HL-60/S4 treated with phorbol 12-myristate 13-acetate at 8.2 ng/mL for 4 days and 3 days (cell line): ENCODE data around the gene CHCHD1.
"Not testable (repeated sequence)": the region's sequence is repeated elsewhere in the genome, so short reads cannot be mapped to it uniquely, and the experiment has no call there.

Experiments used
- in situ Hi-C: fragments of 300-500 bp; cut with MboI; formaldehyde crosslinking; loops from 2 replicates; pipeline ENCODE4 v1.15.0; 2022; ENCODE audit warnings: low sequenced_read_pairs

Gene CHCHD1

DNA sequence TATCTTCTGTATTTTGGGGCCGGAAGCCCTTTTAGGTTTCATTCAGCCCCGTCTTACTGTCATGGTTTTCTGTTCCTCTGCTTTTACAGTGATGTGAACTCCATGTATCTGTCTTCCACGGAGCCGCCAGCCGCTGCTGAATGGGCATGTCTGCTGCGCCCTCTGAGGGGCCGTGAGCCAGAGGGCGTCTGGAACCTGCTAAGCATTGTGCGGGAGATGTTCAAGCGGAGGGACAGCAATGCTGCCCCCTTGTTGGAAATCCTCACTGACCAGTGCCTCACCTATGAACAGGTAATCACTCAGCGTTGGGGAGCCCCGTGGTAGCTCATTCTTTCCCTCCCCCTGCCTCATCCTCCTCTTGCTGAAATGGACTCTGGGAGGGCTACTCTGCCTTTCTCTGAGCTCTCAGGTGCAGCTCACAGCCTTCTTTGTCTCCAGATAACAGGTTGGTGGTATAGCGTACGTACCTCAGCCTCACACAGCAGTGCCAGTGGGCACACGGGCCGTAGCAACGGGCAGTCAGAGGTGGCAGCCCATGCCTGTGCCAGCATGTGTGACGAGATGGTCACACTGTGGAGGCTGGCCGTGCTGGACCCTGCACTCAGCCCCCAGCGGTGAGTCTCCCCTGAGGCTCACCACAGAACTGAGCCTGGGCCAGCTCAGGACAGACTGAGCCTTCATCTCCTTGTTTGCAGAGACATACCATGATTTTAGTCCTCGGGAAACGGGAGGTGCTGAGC lies 9.2 kb downstream of the CHCHD1 start:
- in situ Hi-C loops: no loop called here

DNA sequence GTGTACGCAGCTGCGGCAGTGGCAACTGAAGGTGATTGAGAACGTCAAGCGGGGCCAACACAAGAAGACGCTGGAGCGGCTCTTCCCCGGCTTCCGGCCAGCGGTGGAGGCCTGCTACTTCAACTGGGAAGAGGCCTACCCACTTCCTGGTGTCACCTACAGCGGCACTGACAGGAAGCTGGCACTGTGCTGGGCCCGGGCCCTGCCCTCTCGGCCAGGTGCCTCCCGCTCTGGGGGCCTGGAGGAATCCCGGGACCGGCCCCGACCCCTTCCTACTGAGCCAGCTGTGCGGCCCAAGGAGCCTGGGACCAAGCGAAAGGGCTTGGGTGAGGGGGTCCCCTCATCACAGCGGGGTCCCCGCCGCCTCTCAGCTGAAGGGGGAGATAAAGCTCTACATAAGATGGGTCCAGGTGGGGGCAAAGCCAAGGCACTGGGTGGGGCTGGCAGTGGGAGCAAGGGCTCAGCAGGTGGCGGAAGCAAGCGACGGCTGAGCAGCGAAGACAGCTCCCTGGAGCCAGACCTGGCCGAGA lies 10.1 kb downstream of the CHCHD1 start:
- in situ Hi-C loops: no loop called here

DNA sequence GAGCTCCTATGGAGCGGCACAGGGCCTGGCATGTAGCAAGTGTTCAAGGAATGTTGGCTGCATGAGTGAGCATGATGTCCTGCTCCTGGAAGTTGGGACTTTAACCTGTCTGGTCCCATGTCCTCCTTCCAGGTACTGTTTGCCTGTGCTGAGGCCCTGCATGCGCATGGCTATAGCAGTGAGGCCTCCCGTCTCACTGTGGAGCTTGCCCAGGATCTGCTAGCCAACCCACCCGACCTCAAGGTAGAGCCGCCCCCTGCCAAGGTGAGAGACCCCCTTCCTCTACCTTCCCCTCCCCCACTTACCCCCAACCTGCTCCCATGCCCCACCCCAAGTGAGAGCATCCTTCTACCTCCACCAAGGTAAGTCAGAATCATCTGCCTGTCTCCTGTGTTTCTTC lies 11.6 kb downstream of the CHCHD1 start:
- in situ Hi-C loops: no loop called here

DNA sequence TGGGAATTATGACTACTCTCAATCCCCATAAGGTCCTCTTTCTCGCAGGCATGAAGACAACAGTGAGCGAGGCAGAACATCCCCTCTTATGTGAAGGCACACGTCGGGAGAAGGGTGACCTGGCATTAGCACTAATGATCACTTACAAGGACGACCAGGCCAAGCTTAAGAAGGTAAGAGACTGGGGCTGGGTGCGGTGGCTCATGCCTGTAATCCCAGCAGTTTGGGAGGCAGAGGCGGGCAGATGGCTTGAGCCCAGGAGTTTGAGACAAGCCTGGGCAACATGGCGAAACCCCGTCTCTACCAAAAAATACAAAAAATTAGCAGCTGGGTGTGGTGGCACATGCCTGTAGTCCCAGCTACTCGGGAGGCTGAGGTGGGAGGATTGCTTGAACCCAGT lies 13.6 kb downstream of the CHCHD1 start:
- in situ Hi-C loops: not testable (repeated sequence)

DNA sequence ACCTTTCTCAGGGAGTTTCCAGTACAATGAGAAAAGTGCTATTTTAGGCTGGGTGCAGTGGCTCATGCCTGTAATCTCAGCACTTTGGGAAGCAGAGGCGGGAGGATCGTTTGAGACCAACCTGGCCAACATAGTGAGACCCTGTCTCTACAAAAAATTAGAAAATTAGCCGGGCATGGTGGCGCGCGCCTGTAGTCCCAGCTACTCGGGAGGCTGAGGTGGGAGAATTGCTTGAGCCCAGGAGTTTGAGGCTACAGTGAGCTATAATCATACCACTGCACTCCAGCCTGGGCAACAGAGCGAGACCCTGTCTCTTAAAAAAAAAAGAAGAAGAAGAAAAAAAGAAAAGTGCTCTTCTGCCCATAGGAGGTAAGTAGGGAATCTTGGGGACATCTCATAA lies 14.2 kb downstream of the CHCHD1 start:
- in situ Hi-C loops: not testable (repeated sequence)

DNA sequence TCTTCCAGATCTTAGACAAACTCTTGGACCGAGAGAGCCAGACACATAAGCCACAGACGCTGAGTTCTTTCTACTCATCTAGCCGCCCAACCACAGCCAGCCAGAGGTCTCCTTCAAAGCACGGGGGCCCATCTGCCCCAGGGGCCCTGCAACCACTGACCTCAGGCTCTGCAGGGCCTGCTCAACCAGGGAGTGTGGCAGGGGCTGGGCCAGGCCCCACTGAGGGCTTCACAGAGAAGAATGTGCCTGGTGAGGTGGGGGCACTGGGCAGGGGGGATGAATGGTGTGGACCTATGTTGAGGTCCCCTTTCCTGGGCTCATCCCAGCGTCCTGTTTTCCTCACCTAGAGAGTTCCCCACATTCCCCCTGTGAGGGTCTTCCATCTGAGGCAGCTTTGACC lies 14.9 kb downstream of the CHCHD1 start:
- in situ Hi-C loops: no loop called here

DNA sequence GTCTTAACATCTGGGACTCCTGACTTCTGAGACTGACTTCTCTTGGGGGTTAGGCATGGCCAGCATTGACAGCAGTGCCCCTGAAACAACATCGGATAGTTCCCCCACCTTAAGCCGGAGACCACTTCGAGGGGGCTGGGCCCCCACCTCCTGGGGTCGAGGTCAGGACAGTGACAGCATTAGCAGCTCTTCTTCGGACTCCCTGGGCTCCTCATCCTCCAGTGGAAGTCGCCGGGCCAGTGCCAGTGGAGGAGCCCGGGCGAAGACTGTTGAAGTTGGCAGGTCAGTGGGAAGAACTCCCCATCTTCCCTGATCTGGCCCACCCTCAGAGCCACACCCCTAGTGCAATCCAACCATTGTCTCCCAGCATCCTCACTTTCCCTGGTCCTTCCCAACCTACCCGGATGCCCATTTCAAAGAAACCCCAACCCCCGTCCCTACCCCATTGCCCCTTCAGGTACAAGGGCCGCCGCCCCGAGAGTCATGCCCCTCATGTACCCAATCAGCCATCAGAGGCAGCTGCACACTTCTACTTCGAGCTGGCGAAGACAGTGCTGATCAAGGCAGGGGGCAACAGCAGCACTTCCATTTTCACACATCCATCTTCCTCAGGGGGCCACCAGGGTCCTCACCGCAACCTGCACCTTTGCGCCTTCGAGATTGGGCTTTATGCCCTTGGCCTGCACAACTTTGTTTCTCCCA lies 15.6 kb downstream of the CHCHD1 start:
- in situ Hi-C loops: no loop called here

DNA sequence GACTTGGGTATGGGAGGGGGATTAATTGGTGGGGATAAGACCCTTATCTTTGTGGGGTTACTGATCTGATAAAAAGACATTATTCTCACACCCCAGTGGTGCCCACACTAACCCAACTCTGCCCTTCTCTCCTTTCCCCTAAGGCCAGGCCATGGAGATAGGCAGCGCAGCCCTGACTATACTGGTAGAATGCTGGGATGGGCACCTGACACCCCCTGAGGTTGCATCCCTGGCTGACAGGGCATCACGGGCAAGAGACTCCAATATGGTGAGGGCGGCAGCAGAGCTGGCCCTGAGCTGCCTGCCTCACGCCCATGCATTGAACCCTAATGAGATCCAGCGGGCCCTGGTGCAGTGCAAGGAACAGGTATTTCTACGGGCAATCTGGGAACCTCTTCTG lies 16.2 kb downstream of the CHCHD1 start:
- in situ Hi-C loops: no loop called here

DNA sequence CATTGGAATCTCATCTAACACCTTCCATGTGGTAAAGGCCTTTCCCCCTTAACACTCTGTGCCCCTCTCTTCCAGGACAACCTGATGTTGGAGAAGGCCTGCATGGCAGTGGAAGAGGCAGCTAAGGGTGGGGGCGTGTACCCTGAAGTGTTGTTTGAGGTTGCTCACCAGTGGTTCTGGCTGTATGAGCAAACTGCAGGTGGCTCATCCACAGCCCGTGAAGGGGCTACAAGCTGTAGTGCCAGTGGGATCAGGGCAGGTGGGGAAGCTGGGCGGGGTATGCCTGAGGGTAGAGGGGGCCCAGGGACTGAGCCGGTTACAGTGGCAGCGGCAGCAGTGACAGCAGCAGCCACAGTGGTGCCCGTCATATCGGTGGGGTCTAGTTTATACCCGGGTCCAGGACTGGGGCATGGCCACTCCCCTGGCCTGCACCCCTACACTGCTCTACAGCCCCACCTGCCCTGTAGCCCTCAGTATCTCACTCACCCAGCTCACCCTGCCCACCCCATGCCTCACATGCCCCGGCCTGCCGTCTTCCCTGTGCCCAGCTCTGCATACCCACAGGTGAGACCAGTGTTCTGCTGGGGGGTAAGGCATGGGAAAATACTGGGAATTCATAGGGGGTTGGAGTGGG lies 17.2 kb downstream of the CHCHD1 start:
- in situ Hi-C loops: no loop called here

DNA sequence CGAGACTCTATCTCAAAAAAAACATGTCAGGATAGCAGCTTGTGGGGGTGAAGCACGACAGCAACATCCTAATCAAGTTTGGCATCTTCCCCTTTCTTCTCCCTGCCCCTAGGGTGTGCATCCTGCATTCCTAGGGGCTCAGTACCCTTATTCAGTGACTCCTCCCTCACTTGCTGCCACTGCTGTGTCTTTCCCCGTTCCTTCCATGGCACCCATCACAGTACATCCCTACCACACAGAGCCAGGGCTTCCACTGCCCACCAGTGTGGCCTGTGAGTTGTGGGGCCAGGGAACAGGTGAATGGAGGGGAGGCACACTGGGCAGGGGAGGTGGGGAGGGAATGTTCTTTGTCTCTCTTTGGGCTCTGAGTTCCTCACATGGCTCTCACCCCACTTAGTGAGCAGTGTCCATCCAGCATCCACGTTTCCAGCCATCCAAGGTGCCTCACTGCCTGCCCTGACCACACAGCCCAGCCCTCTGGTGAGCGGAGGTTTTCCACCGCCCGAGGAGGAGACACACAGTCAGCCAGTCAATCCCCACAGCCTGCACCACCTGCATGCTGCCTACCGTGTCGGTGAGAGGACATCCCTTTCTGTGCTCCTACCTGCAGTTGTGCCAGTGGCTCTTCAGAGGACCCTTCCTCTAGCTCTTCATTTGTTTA lies 18.2 kb downstream of the CHCHD1 start:
- in situ Hi-C loops: no loop called here

DNA sequence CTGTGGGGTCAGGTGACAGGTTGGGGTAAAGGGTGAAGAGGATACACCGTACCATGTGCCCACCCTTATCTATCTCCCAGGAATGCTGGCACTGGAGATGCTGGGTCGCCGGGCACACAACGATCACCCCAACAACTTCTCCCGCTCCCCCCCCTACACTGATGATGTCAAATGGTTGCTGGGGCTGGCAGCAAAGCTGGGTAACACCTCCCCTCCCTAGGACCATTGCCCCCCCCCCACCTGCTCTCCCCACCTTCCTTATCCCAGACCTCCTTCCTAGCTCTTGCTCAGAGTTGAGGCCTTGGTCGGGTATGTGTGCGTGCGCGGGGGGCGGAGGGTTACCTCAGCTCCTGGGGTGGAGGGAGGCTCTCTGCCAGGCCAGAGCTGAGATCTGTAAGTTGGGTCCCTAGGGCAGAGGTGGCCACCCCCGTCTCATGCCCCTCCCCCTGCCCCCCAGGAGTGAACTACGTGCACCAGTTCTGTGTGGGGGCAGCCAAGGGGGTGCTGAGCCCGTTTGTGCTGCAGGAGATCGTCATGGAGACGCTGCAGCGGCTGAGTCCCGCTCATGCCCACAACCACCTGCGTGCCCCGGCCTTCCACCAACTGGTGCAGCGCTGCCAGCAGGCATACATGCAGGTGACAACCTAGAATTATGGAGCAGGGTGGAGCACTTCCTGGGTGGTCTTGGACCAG lies 18.9 kb downstream of the CHCHD1 start:
- in situ Hi-C loops: no loop called here

DNA sequence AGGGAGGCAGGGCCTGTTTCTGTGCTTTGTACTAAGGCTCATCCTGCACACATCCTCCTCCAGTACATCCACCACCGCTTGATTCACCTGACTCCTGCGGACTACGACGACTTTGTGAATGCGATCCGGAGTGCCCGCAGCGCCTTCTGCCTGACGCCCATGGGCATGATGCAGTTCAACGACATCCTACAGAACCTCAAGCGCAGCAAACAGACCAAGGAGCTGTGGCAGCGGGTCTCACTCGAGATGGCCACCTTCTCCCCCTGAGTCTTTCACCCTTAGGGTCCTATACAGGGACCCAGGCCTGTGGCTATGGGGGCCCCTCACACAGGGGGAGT lies 19.4 kb downstream of the CHCHD1 start:
- in situ Hi-C loops: no loop called here

DNA sequence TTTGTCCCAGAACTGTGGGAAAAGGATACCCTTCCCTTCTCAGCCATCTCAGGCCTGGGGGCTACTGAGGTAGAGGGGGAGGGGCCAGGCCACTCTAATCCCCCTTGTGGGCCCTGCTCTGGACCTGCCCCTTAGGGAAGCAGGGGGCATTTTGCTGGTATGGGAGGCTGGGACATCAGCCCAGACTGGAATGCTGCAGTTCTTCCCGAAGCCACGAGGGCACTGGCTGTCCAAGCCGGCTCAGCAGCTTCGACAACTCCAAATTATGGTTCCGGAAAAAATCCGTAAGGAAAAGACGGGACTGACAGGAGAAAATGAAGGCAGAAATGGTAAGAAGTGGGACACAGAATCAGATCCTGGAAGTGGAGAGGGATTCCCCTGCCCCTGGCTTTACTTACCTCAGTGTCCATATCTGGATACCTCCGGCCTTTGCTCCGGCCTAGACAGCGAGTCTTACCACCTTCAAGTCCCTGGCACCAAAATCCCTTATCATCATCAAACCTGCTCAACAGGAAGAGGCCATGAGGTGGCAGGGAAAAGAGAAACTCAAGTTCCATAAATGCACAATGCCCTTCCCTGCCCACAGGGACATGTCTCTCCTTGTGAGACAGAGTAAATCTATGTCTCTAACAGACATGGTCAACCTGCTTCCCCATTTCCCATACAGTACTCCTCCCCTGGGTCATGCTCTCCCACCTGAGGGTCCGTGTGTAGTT lies 20.6 kb downstream of the CHCHD1 start:
- in situ Hi-C loops: no loop called here

DNA sequence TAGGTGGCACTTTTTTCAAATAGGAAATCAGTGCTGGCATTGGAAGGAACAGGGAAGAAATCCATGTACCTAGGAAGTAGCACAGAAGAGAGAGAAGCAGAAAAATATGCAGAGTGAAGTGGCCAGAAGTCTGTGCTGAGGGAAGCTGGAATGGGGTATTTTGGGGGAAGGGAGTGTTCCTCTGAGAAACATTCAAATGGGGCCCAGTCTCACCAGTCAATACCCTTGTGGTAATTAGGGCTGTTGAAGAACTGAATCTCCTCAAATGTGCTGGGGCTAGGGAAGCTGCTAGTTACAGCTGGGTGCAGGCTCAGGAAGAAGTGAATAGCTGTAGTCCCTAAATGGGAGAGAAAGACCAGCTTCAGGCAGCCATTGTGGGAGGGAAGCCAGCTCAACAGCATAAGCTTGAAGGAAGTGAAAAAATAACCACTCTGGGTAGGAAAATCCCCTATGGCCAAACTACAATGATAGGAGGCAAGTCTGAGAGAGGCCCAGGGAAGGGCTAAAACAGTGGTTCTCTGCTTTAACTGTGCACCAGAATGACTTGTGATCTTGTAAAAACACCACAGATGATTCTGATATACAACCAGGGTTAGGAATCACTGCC lies 21.9 kb downstream of the CHCHD1 start:
- in situ Hi-C loops: no loop called here

DNA sequence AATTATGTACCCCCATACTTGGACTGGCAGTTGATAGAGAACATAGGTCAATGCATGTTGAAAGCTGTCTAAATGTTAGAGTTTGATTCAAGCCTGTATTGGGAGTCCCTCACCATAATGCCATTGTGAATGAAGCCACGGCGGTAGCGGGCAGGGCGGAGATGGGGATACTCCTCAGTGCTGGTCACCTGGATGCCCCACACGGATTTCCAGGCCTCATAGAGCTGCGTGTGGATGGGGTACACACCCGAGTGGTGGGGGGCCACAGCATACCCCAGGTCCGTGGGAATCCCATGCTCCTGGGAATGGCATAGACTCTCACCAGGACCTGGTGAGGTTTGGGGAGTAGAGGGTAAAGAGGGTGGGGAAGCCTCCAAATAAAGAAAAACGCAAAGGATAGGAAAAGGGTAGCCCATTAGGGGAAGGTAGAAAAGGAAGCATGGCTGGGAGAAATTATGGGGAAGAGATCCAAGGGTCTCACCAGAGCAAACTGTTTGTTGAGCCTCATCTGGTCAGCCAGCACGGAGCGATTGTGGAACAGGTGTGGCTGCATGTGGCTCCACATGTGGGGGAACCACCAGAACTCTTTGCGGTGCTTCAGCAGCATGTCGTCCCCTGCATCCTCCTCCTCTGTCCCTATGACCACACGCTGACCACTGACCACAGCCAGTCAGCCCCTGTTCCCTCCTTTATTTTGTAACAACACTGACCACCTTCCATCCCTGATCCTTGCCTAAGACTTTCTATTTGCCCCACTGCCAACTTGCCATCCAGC lies 24.5 kb downstream of the CHCHD1 start:
- in situ Hi-C loops: no loop called here

DNA sequence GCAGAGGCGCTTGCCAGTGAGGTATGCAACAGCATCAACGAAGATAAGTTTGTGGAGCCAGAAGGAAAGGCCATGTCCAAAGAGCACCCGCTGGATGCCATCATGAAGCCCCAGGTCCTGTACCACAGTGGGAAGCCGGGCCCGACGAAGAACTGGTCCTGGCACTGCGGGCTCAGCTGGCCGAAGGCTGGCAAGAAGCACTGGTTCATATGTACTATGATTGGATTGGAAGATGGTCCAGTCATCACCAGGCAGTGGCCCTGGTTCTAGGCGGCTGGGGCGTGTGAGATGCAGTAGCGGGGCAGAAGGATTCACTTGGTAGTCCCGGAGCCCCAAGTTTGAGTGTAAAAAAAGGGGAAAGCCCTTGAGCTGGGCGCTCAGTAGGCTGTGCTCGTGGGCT lies 25.6 kb downstream of the CHCHD1 start:
- in situ Hi-C loops: no loop called here

DNA sequence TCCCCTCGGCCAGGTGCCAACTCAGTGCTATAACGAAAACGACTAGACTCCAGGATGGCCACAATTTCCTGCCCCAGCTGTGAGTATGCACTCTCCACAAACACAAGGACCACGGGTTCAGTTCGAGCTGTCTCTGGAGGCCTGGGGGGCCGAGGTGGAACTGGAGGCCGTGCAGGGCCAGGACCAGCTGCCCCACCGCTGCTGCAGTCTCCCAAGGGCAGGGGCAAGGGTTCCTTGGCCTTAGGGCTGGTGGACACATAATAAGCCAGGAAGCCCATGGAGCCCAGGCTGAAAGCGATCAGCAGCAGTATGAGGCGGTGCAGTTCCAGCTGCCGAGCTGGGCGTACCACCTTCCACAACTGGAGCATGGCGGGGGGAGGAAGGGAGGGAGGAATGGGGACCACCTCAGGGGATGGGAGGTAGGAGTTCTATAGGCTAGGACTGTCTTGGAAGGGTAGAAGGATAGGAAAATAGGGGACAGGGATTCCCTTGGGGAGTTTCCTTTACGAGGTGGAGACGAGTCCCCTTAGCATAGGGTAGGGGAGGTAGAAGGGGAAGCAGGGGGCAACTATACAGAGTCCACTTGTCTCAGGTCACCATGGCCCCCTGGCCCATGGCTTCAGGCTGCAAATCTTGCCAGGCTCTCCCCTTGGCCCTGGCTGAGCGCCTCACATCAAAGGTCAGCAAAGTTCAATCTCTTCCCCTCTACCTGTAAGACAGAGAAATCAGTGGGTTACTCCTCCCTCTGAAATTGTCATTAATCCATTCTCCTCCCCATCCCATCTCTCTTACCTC lies 26.4 kb downstream of the CHCHD1 start:
- in situ Hi-C loops: no loop called here

DNA sequence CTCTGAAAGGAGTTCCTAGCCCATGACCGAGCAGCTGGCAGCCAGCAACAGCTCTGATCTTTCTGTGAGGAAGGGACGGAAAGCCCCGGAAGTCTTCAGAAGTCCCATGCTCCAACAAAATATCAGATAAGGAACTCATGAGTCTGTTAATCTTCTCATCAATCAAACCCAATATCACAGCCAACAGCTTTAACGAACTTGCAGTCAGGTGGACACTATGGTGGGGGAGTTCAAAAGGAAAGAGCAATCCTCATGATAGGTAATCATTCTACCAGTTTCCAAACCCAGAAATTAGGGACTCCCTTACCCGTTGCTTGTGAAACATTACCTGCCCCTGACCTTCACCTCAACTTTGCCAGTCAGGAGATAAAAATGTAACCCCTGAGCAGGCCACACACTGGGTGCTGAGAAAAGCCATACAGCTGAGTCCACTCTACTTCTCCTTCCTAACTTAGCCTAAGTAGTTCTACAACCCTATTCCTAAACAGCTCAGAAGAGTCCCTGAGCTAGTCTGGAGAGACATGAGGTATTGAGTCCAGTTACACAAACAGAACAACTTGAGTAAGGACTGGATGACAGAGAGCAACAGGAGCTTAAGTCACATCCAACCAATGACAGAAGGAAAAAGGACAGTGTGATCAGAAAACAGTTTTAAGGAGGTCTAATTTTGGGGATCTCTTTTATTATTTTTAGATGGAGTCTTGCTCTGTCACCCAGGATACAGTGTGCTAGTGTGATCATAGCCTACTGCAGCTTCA lies 27.4 kb downstream of the CHCHD1 start:
- in situ Hi-C loops: no loop called here
